Endometrial microvascular endothelial cells (primary cell): ENCODE data around the gene SECISBP2. TPM values are rescaled to one million over a fixed set of nuclear protein-coding genes. Genes with fewer than 3 reads are reported as not detected.
"Not testable (repeated sequence)": the region's sequence is repeated elsewhere in the genome, so short reads cannot be mapped to it uniquely, and the experiment has no call there.

ENCODE experiments used
- in situ Hi-C: cut with HindIII; loops from 2 replicates; pipeline ENCODE4 v1.10.0; 2017; ENCODE audit warnings: low sequenced_read_pairs, low pct_unique_long_range_greater_than_20kb; ENCODE audit errors: inconsistent ontology term
- total RNA-seq: library from RNA; depleted of rRNA; stranded (reverse); fragments of >200 nt; gene quantifications from one replicate; pipeline ENCODE4 v1.2.3, GENCODE V29; 2015; ENCODE audit errors: inconsistent ontology term

The SECISBP2 gene
- total RNA-seq, 1 donor from 2014 or later = 29.6 TPM

DNA sequence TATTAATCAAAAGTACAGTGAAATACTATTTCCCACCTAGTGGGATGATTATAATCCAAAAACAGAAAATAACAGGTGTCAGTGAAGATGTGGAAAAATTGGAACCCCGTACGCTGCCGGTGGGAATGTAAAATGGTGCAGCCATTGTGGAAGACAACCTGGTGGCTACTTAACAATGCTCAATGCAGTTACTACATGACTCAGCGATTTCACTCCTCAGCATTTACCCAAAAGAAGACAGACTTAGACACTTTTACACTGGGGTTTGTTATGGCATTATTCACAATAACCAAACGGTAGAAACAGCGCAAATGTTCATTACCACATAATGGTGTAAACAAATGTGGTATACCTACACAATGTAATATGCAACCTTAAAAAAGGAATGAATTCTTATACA, 23.9 kb downstream of the SECISBP2 start:
- in situ Hi-C loops = no loop called here

DNA sequence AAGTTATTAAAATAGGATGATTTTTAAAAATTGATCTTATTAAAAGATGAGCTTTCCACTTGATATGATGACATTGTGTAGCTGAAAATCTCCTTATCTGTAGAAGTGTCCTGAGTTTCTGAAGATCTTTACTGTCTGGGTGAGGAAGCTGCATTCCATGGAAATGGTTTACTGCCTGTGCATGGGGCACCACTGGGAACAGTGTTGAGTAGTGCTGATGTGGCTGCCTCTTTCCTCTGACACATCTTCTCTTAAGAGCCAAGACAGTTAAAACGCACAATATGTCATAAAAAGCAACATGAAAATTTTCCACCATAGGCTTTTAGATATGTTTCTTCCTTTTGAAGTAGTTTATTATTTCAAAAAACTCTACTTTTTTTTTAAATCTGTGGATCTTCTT, 24.6 kb downstream of the SECISBP2 start:
- in situ Hi-C loops = no loop called here

DNA sequence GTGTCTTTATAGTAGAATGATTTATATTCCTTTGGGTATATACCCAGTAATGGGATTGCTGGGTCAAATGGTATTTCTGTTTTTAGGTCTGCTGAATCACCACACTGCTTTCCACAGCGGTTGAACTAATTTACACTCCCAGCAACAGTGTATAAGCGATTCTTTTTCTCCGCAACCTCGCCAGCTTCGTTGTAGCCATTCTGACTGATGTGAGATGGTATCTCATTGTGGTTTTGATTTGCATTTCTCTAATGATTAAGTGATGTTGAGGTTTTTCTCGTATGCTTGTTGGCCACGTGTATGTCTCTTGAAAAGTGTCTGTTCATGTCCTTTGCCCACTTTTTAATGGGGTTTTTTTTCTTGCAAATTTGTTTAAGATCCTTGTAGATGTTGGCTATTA, 25.5 kb downstream of the SECISBP2 start:
- in situ Hi-C loops = not testable (repeated sequence)

DNA sequence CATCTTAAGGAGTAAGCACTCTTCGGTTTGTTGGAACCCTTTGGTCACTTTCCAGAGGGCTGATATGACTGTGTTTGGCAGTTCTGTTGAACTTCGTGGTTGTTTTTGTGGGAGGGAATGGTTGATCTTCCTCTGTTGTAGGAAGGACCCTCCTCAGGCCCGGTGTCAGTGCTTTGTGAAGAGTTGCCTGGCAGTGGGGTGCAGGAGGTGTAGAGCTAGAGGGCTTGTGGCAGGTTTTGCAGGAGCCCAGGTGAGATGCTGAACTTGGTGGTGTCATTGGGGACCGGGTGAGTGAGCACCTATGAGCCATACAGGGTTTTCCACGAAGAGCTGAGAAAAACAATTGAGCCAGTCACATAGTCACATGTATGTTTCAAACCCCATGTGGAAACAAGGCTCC, 27.2 kb downstream of the SECISBP2 start:
- in situ Hi-C loops = no loop called here

DNA sequence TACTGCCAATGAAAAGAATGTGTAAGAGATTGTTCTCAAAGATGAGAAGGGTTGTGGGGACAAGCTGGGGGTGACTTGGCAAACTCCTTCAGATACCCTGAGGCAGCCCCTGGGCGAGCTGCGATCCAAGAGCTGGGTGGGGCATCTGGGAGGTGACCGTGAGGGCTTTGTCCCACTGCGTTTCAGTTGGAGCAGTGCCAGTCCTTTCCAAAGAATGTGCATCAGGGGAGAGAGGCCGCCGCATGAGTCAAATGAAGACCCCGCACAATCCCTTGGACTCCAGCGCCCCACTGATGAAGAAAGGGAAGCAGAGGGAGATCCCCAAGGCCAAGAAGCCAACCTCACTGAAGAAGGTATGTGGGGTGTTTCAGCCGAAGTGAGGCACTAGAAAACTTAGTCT, 28.4 kb downstream of the SECISBP2 start:
- in situ Hi-C loops = no loop called here

DNA sequence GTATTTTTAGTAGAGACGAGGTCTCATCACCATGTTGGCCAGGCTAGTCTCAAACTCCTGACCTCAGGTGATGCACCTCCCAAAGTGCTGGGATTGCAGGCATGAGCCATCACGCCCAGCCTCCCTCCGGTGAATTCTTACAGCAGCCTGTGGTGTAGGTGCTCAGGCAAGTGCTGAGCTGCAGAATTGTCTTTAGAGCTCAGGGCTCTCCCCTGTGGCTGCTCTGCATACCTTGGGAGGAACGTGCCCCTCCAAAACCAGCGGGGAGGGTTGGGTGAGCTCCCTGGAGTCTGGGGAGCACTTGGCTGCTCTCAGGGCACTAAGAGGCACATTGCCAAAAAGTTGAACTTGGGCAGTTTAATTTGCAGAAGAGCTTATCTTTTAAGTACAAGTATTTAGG, 29.4 kb downstream of the SECISBP2 start:
- in situ Hi-C loops = no loop called here

DNA sequence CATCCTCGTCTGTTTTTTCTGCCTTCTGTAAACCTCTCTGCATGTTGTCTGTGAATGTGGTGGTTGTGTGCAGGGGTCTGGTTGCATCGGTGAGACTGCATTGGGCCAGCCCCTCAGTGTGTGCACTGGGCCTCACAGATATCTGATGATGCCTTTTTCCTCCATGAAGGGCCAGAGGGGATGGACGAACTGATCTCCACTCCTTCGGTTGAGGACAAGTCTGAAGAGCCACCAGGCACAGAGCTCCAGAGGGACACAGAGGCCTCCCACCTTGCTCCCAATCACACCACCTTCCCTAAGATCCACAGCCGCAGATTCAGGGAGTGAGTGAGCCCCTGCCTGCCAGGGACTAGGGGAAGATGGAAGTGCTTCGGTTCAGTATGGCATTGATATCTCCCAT, 31.3 kb downstream of the SECISBP2 start:
- in situ Hi-C loops = no loop called here

DNA sequence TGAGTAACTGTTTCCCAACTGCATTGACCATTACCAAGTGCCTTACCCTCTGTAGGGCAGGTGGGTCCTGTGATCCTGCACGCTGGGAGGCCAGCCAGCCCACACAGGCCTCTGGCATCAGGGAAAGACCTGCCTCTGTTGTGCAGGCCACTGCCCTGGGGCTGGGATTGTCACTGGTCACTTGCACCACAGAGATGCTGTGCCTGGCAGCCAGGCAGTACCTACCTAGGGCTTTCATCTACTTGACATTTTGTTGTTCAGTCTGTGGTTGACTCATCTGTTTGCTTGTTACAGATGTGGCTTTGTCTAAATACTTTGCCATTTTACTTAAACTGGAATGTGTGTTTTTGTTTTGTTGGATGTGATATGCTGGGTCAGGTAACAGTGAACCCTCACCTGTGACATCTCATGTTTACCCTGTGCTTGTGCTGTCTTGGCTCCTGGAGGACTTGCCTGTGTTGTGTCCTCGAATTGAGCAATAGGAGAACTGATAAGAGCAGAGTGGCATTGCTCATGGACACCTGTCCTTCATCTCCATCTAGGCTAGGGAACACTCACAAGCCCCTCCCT, 32.8 kb downstream of the SECISBP2 start:
- in situ Hi-C loops = no loop called here

DNA sequence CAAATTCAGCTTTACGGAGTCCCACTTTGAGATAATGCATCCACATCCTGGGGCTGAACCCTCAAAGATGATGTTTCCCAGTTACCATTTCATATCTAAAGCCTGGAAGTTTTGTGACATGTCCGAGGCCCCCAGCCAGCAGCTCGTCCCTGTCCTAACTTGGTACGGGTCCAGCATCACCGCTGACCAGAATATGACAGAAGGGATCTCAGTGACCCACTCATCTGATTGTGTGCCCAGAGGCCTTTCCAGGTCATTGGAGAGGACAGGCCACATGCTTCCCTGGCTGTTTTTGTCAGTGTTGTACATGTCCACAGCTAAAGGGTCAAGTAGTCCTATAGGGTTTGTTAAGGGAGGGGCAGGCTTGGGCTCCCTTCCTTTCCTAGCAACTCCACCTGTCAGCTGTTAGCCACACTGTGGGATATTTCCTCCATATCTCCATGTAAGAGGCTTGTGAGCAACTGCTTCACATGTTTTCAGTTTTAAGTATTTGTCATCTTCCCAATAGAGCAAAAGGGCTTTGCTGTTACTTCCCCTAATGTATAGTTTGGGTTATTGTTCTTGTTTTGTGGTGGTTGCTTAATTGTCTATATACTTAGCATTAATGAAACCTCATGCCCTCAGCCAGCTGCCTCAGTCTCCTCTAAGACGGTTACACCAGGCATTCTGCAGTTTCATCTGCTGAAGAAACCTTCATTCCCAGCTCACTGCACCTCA, 33.4 kb downstream of the SECISBP2 start:
- in situ Hi-C loops = no loop called here

DNA sequence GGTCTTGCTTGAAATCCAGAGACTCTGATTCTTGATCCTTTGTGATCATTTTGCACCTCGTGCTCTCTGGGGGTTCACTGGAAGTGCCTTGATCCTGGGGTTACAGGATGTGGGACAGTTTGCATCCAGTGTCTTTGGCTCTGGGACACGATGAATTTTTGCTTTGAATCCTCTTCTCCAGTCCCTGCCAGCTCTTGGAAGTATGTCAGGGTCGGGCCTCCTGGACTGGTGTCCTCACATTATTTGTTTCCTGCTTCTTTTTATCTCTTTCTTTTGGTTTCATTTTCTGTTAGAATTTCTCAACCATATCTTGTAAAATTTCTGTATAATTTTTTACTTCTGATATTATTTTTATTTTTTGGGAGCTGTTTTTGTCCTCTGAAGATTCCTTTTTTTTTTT, 34.2 kb downstream of the SECISBP2 start:
- in situ Hi-C loops = no loop called here

DNA sequence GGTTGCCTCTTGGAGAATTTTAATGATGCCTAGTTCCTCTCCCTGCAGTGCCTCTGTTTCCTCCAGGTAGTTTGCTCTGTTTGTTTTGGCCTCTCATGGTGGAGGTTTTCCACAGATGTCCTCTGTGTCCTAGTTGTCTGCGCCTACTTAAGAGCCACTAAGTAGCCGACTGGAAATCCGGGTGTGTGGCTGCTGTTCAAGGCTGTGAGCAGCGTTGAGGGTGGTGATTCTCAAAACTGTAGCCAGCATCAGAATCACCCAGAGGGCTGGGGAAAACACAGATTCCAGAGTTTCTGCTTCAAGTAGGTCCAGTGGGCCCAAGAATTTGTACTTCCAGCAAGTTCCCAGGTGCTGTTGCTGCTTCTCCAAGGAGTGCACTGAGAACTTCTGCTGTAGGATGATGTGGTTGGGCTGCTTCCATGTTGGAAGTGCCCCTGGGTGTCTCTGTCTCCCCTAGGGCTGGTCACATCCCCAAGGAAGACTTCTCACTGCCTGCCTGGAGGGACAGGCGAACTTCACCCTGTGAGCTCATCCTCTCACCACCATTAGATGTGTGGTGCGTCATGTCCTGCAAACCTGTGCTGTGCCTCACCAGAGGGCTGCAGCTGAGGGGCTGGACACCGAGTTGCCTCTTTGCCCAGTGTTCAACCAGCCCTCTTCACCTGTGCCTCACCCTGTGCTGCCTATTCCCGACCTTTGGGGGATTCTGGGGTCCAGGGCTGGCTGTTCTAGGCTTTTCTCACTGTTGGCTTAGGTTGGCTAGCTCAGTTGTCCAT, 34.8 kb downstream of the SECISBP2 start:
- in situ Hi-C loops = no loop called here

DNA sequence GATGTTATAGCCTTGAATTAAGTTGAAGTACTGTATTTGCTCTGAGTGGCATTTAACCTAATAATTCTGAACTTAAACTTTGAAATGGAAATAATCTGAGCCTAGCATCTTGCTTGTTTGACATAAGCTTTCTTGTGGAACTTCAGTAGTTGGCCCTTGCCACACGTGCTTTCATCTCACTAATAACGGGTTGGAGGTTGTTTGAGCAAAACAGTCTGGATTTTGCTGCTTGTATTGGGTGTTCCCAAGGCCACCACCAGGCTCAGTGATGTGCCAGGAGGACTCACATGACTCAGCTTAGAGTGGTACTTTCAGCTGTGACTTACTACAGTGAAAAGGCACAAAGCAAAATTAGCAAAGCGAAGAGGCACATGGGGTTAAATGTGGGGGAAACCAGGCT, 35.7 kb downstream of the SECISBP2 start:
- in situ Hi-C loops = no loop called here

DNA sequence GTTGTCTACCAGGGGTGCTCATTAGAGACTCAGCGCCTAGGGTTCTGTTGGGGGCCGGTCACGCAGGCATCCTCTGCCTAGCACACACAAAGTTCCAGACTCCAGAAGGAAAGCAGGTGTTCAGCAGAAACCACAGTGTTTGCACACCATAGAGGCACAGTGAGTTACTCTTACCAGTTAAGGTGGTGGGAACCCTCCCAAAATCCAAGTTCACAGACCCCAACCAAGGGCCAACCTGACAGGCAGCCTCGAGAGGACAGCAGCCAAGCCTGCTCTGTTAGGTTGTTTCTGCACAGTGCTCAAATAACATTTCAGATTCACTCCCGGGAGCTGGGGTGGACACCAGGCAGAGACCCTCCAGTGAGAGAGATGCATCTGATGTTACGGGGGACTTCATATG, 36.2 kb downstream of the SECISBP2 start:
- in situ Hi-C loops = no loop called here

DNA sequence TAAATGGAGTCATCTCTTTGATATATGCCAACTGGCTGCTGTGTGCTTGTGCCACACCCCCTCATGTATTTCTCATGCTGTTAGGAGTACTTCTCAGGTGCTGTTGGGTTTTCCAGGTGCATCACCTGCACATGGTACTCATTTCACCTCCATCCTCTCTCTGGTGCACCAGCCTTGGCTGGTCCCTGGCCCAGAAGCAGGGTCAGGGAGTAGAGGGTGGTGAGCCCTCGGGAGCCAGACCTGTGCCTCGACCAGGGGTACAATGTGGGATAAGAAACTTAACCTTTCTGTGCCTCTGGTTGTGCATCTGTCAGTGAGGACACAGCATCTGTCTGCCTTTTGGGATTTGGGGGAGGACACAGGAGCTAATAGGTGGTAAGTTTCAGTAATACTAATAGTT, 38.5 kb downstream of the SECISBP2 start:
- in situ Hi-C loops = no loop called here

DNA sequence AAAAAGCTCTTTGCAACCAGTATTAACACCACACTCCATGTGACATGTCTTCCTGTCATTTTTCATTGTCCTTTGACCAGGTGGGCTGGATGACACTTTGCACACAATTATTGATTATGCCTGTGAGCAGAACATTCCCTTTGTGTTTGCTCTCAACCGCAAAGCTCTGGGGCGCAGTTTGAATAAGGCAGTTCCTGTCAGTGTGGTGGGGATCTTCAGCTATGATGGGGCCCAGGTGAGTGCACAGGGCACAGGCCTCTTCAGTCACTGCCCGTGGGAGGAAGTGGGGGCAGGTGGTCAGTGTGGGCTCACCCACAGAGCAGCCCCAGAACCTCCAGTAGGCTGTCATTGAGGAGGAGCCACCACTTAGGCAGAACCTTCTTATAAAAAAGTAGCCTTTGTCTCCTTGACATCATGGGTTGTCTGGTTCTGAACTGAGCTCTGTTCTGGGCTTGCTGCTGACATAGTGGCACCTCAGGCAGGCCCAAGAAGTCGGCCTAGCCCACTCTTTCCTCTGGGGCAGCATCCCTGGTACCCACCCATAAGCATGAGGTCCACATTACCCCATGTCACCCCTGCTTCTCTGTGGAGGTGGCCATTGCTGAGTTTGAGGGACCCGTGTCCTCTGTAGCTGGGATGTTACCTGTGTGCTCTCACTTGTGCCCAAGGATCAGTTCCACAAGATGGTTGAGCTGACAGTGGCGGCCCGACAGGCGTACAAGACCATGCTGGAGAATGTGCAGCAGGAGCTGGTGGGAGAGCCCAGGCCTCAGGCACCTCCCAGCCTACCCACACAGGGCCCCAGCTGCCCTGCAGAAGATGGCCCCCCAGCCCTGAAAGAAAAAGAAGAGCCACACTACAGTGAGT, 39.3 kb downstream of the SECISBP2 start:
- in situ Hi-C loops = no loop called here

DNA sequence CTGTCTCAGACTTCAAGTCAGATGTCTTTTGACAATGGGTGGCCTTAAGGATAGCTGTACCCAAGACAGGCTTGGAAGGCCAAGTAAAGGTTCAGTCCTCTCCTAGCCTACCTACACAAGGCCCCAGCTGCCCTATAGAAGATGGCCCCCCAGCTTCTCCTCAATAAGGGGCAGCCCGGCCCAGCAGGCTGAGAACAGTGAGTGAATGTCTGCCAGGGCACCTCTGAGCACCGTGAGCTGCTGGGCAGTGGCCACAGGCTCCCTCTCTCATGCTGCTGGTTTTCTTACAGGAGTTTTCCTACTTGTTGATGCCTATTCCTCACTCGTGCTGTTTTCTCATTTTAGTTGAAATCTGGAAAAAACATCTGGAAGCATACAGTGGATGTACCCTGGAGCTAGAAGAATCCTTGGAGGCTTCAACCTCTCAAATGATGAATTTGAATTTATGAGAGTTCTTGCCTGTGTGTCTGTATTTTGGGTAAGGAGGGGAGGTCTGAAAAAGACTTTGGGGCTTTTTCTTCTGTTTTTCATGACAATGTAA, 40.1 kb downstream of the SECISBP2 start:
- in situ Hi-C loops = no loop called here

DNA sequence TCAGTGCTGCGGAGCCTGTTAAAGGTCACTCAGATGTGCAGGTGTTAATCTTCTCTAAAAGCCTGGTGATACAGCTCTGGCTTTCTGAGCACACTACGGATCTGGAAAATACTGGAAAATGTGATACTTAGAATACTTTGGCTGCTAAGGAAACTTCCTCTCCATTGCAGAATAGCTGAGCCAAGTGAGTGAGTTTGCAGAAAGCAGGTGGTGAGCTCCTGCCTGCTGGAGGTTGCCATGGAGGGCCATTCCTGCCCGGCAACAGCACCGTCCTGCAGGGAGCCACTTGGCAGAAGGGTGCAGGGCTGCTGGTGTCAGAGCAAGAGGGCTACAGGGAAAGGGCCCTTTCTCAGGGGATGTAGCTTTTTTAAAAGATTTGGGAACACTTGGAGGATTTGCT, 40.7 kb downstream of the SECISBP2 start:
- in situ Hi-C loops = no loop called here

DNA sequence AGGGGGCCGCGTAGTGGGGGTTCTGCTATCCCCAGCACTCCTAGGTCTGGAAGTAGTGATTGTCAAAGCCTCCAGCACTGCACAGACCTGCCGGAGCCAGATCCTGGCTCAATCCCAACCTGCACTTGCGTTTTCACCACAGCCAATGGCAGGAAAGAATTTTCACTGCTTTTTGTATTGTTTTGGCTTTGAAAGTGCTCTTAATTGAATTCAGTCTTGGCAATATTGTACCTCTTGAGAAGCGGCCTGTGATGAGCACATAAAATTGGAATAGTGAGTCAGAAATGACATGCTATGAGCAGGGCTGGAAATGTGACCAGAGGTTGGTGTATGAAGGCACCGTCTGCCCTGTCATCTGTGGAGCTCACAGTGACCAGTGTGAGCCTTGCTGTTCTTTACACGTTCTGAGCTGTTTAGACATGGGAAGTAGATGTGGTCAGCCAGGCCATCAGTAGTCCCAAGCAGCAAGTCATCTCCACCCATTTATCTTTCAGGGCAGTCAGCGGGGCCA, 41.5 kb downstream of the SECISBP2 start:
- in situ Hi-C loops = no loop called here

DNA sequence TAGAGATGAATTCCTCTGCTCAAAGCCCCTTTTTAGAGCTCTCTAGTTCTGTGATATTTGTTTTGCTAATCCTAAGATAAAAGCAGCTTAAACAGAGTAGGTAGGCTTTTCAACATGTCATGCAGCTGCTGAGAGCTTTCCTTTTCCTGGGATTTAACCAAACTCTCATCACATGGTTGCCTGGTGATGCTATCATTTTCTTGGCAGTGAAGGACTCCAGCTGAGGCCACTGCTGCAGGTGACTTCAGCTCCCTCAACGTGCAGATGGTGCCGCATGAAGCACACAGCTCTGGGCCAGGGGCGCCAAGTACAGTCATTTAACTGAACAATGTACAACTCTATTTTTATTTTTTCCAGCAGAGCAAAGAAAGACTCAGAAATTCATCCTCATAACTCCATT, 42.2 kb downstream of the SECISBP2 start:
- in situ Hi-C loops = no loop called here
